HL-60 (cell line): ENCODE results near the gene CHFR.

Source experiments
- DNase-seq, 2 experiments: peaks; one replicate each; pipeline ENCODE4 v3.0.0-alpha.2; 2010 to 2020; ENCODE audit warnings: low read depth in 1 of 2, low spot score in 1 of 2
- H3K27ac ChIP-seq: fragments of 250-450 bp; sonication (Bioruptor Pico); replicated peaks from 2 replicates; pipeline ENCODE4 v1.5.1; 2020; ENCODE audit warnings: mild to moderate bottlenecking, moderate library complexity
- H3K27me3 ChIP-seq: fragments of 250-450 bp; sonication (Bioruptor Pico); 2 replicates; pipeline ENCODE4 v1.5.1; 2021; ENCODE audit warnings: mild to moderate bottlenecking, moderate library complexity; ENCODE audit not compliant: insufficient read depth, poor library complexity, severe bottlenecking
- H3K4me3 ChIP-seq: replicated peaks from 2 replicates; pipeline ENCODE4 v1.5.1; 2011; ENCODE audit warnings: mild to moderate bottlenecking, control low read depth, low read length; ENCODE audit not compliant: insufficient read depth
- GABPA ChIP-seq: IDR thresholded peaks from 2 replicates; pipeline ENCODE4 v1.6.1; 2012; ENCODE audit warnings: low read depth
- POLR2AphosphoS5 ChIP-seq: IDR thresholded peaks from 2 replicates; pipeline ENCODE4 v1.6.1; 2012; ENCODE audit warnings: low read depth
- SPI1 ChIP-seq: IDR thresholded peaks from 2 replicates; pipeline ENCODE4 v1.6.1; 2012; ENCODE audit warnings: low read depth, mild to moderate bottlenecking, borderline replicate concordance
- TF ChIP-seq, protein P1 (sequence below): IDR thresholded peaks from 2 replicates; pipeline ENCODE4 v1.6.1; 2012; ENCODE audit warnings: low read depth; ENCODE audit not compliant: insufficient replicate concordance
- TF ChIP-seq, protein P2 (sequence below): IDR thresholded peaks from one replicate; pipeline ENCODE4 v1.5.1; 2011; ENCODE audit warnings: low read length, control low read depth, inconsistent platforms; ENCODE audit not compliant: insufficient read depth

Gene CHFR

DNA sequence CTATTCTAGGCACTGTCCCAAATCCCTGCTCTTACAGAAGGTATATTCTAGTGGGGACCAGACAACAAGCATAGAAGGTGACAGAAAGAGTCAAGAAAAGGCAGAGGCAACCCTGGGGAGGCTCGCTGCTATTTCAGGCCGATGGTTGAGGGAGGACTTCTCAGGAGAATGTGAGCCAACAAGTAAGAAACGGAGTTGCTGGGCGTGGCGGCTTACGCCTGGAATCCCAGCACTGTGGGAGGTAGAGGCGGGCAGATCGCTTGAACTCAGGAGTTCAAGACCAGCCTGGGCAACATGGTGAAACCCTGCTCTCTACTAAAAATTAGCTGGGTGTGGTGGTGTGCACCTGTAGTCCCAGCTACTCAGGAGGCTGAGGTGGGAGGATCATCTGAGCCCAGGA is 54.1 kb downstream of the CHFR start:
- H3K27ac ChIP-seq, result no peak overlapping the region
- no peak for TF ChIP-seq POLR2AphosphoS5
- TF ChIP-seq, protein P1, sequence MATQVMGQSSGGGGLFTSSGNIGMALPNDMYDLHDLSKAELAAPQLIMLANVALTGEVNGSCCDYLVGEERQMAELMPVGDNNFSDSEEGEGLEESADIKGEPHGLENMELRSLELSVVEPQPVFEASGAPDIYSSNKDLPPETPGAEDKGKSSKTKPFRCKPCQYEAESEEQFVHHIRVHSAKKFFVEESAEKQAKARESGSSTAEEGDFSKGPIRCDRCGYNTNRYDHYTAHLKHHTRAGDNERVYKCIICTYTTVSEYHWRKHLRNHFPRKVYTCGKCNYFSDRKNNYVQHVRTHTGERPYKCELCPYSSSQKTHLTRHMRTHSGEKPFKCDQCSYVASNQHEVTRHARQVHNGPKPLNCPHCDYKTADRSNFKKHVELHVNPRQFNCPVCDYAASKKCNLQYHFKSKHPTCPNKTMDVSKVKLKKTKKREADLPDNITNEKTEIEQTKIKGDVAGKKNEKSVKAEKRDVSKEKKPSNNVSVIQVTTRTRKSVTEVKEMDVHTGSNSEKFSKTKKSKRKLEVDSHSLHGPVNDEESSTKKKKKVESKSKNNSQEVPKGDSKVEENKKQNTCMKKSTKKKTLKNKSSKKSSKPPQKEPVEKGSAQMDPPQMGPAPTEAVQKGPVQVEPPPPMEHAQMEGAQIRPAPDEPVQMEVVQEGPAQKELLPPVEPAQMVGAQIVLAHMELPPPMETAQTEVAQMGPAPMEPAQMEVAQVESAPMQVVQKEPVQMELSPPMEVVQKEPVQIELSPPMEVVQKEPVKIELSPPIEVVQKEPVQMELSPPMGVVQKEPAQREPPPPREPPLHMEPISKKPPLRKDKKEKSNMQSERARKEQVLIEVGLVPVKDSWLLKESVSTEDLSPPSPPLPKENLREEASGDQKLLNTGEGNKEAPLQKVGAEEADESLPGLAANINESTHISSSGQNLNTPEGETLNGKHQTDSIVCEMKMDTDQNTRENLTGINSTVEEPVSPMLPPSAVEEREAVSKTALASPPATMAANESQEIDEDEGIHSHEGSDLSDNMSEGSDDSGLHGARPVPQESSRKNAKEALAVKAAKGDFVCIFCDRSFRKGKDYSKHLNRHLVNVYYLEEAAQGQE, result no peak
- no peak for TF ChIP-seq SPI1
- no peak for TF ChIP-seq GABPA
- TF ChIP-seq, protein P2, sequence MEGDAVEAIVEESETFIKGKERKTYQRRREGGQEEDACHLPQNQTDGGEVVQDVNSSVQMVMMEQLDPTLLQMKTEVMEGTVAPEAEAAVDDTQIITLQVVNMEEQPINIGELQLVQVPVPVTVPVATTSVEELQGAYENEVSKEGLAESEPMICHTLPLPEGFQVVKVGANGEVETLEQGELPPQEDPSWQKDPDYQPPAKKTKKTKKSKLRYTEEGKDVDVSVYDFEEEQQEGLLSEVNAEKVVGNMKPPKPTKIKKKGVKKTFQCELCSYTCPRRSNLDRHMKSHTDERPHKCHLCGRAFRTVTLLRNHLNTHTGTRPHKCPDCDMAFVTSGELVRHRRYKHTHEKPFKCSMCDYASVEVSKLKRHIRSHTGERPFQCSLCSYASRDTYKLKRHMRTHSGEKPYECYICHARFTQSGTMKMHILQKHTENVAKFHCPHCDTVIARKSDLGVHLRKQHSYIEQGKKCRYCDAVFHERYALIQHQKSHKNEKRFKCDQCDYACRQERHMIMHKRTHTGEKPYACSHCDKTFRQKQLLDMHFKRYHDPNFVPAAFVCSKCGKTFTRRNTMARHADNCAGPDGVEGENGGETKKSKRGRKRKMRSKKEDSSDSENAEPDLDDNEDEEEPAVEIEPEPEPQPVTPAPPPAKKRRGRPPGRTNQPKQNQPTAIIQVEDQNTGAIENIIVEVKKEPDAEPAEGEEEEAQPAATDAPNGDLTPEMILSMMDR, result no peak
- DNase-seq, result no peak
- H3K27me3 ChIP-seq, result no peaks in the 10 kb centered on the region
- no peak overlapping the region for H3K4me3 ChIP-seq

DNA sequence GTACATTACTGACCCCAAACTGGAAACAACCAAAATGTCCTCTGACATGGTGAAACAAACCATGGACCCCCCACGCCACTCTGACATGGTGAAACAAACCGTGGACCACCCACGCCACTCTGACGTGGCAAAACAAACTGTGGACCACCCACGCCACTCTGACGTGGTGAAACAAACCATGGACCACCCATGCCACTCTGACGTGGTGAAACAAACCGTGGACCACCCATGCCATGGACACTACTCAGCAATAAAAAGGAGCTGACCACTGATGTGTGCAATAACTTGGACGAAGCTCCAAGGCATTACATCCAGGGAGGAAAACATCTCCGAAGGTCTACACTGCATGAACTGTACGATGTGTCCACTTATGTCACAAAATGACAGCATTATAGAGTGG is 55.6 kb downstream of the CHFR start:
- no peak overlapping the region for H3K27ac ChIP-seq
- no peak for DNase-seq
- H3K27me3 ChIP-seq, result no peaks in the 10 kb centered on the region
- TF ChIP-seq POLR2AphosphoS5, result no peak
- TF ChIP-seq, protein P1, result no peak
- no peak overlapping the region for H3K4me3 ChIP-seq

DNA sequence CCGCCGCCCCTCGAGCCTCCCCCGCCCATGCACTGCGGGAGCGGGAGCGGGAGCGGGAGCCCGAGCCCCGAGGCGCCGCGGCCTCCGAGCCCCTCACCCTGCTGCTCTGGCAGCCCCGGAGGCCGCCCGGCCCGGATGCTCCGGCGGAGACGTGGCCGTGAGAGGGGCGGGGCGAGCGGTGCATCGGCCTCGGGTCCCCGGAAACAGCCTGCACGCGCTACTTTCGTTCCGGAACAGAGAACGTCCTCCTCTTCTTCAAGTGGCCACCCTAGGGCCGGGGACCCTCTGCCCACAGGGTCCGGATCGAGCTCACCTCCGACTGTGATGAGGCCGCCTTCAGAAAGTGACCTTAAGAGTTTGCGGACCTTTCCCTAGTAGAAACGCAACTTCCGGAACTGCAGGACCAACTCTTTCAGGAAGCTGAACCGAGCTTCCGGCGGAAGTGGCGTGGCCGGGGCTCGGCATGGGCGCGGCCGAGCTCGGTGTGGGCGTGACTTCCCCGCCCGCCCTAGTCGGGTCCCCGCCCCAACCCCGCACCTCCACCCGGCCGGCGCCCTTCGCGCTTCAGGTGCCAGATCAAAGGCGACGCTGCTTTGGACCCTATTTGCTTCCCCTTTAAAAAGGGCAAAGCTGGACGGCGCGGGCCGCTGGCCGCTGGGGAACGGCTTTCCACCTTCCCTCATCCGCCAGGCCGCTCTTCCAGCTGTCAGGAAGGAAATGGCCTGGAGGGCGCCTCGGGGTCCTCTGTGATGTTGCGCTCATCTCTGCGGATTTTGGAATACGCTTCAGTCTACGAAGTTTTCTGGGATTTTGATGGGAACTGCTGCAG is 58.5 kb downstream of the CHFR start, which contains the start of gene GOLGA3:
Gene GOLGA3 (minus strand): TSS at position 164 of the 829 bp plus-strand sequence. CDS start 6,741 bp downstream, outside the sequence.
- TF ChIP-seq POLR2AphosphoS5 (peak; percentile 76; the same call in 1 of the 2 replicates), GABPA (peak; percentile 97), SPI1 (peak; percentile 14; the same call in 1 of the 2 replicates)
- TF ChIP-seq, protein P1, result no peak
- TF ChIP-seq, protein P2, result no peak
- Histone ChIP-seq H3K27me3 (no peaks in the 10 kb centered on the region), H3K27ac (peak within 1 kb of the TSS; percentile 100), H3K4me3 (peak within 1 kb of the TSS; percentile 97)
- DNase-seq, result peak; percentile 89 to 91
